ENCODE data around the gene SERPINA3. TPM values are rescaled to one million over a fixed set of nuclear protein-coding genes. Genes with fewer than 3 reads are reported as not detected.

SERPINA3 gene
- total RNA-seq, 1 donor from 2014 or later: not detected

GRCh38 chr14:94640721-94641631, 28.8 kb downstream of the SERPINA3 start:
- no peak overlapping the region for H3K27ac Mint-ChIP-seq (ENCODE audit: unreplicated experiment)
- no peak for DNase-seq (ENCODE audit: low read depth, low spot score)
- no peak for TF ChIP-seq CTCF (conservative IDR thresholded peaks at IDR 0.05)
- peaks cover 2% of the 10 kb centered on the region for H3K9me3 Mint-ChIP-seq
- H3K4me3 Mint-ChIP-seq: no peak overlapping the region
- no peaks in the 10 kb centered on the region for H3K36me3 Mint-ChIP-seq (ENCODE audit: low read depth)
- peaks cover 4% of the 10 kb centered on the region for H3K4me1 Mint-ChIP-seq
- H3K27me3 Mint-ChIP-seq (ENCODE audit: low read depth): peaks cover 10% of the 10 kb centered on the region

GRCh38 chr14:94641632-94641955, 29.4 kb downstream of the SERPINA3 start:
- Mint-ChIP-seq H3K4me3 (no peak overlapping the region), H3K4me1 (peaks cover 4% of the 10 kb centered on the region), H3K36me3 (ENCODE audit: low read depth) (no peaks in the 10 kb centered on the region), H3K27me3 (ENCODE audit: low read depth) (peaks cover 10% of the 10 kb centered on the region), H3K9me3 (peaks cover 4% of the 10 kb centered on the region), H3K27ac (ENCODE audit: unreplicated experiment) (no peak overlapping the region)
- no peak for TF ChIP-seq CTCF (conservative IDR thresholded peaks at IDR 0.05)
- DNase-seq (ENCODE audit: low read depth, low spot score): no peak

GRCh38 chr14:94643316-94644101, 31.3 kb downstream of the SERPINA3 start:
- Mint-ChIP-seq H3K4me1 (peaks cover 4% of the 10 kb centered on the region), H3K27me3 (ENCODE audit: low read depth) (peaks cover 6% of the 10 kb centered on the region), H3K27ac (ENCODE audit: unreplicated experiment) (peak overlapping the region; percentile 22), H3K36me3 (ENCODE audit: low read depth) (no peaks in the 10 kb centered on the region), H3K9me3 (peaks cover 4% of the 10 kb centered on the region), H3K4me3 (no peak overlapping the region)
- no peak for TF ChIP-seq CTCF (conservative IDR thresholded peaks at IDR 0.05)
- DNase-seq (ENCODE audit: low read depth, low spot score): no peak

GRCh38 chr14:94644102-94644535, 31.9 kb downstream of the SERPINA3 start:
- H3K27me3 Mint-ChIP-seq (ENCODE audit: low read depth): peaks cover under 1% of the 10 kb centered on the region
- H3K36me3 Mint-ChIP-seq (ENCODE audit: low read depth): no peaks in the 10 kb centered on the region
- no peak for TF ChIP-seq CTCF (conservative IDR thresholded peaks at IDR 0.05)
- H3K4me1 Mint-ChIP-seq: peaks cover 4% of the 10 kb centered on the region
- no peak for DNase-seq (ENCODE audit: low read depth, low spot score)
- peak overlapping the region; percentile 22 for H3K27ac Mint-ChIP-seq (ENCODE audit: unreplicated experiment)
- no peak overlapping the region for H3K4me3 Mint-ChIP-seq
- peaks cover 4% of the 10 kb centered on the region for H3K9me3 Mint-ChIP-seq

GRCh38 chr14:94646066-94646465, 33.9 kb downstream of the SERPINA3 start:
- Mint-ChIP-seq H3K4me1 (peaks cover 4% of the 10 kb centered on the region), H3K4me3 (no peak overlapping the region), H3K27me3 (ENCODE audit: low read depth) (no peaks in the 10 kb centered on the region), H3K27ac (ENCODE audit: unreplicated experiment) (no peak overlapping the region), H3K9me3 (peaks cover 4% of the 10 kb centered on the region), H3K36me3 (ENCODE audit: low read depth) (no peaks in the 10 kb centered on the region)
- TF ChIP-seq CTCF (conservative IDR thresholded peaks at IDR 0.05): no peak
- DNase-seq (ENCODE audit: low read depth, low spot score): no peak

Measured in neural crest cell (in vitro differentiated cells).